Stimulated activated CD4-positive, alpha-beta T cell treated with anti-CD3 and anti-CD28 coated beads, Interleukin-12 subunit alpha, Interleukin-12 subunit beta, amount 100 ng/mL, for 4 hours (primary cell): ENCODE results near the gene REX1BD.
"Not testable (repeated sequence)": the region's sequence is repeated elsewhere in the genome, so short reads cannot be mapped to it uniquely, and the experiment has no call there.

Experiments used
- DNase-seq: peaks from one replicate; pipeline ENCODE4 v3.0.0-alpha.2; 2020

The REX1BD gene

DNA sequence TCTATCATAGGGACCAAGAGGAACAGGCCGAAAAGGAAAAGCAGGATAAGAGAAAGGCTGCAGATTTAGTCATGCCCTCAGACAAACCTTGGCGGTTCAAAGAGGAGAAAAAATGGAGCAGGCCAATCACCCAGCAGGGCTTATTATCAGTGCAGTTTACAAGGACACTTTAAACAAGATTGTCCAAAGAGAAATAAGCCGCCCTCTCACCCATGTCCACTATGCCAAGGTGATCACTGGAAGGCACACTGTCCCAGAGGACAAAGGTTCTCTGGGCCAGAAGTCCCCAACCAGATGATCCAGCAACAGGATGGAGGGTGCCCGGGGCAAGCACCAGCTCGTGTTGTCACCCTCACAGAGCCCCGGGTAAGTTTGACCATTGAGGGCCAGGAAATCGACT, 8.3 kb upstream of the REX1BD start:
- no peak for DNase-seq

DNA sequence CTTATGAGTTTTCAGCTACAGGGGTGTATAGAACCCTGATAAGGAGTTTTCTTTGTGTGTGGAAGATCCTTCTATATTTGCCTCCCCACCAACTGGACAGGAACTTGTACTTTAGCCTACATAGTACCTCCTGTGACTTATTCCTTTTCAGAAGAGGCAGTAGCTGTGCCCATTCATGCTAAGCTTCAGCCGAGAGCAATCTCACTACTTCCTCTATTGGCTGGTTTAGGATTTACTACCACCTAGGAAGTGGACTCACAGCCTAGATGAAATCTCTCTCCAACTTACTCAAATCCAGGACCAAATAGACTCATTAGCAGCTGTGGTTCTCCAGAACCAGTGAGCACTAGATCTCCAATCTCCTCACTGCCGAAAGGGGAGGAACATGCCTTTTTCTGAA, 2.3 kb upstream of the REX1BD start:
- DNase-seq, result no peak

- no peak for DNase-seq
Observed at GRCh38 chr19:18587561-18587960, 1.0 kb upstream of the REX1BD start.

DNA sequence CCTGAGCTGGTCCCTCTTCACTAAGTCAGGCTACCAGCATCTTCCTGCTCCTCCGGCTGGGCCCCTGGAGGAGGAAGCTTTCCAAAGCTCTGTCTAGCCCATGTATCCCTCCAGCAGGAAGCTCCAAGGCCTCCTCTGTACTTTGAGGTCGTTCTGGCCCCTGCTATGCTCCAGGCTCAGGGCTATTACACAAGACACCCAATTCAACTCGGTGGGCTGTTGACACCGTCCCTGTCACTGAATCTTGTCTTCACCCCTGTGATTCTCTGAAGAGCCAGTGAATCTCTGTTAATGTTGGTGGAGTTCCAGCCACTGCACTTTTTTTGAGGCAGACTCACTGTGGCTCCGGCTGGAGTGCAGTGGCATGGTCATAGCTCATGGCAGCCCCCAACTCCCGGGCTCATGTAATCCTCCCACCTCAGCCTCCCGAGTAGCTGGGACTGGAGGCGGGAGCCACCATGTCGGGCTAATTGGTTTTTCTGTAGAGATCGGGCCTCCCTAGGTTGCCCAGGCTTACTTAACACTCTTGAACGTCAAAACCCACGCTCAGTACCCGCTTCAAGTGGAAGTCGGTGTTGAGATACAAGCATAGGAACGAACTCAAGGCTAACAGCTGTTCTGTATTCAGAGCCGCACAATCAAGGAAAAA, 512 bp upstream of the REX1BD start:
- no peak for DNase-seq

DNA sequence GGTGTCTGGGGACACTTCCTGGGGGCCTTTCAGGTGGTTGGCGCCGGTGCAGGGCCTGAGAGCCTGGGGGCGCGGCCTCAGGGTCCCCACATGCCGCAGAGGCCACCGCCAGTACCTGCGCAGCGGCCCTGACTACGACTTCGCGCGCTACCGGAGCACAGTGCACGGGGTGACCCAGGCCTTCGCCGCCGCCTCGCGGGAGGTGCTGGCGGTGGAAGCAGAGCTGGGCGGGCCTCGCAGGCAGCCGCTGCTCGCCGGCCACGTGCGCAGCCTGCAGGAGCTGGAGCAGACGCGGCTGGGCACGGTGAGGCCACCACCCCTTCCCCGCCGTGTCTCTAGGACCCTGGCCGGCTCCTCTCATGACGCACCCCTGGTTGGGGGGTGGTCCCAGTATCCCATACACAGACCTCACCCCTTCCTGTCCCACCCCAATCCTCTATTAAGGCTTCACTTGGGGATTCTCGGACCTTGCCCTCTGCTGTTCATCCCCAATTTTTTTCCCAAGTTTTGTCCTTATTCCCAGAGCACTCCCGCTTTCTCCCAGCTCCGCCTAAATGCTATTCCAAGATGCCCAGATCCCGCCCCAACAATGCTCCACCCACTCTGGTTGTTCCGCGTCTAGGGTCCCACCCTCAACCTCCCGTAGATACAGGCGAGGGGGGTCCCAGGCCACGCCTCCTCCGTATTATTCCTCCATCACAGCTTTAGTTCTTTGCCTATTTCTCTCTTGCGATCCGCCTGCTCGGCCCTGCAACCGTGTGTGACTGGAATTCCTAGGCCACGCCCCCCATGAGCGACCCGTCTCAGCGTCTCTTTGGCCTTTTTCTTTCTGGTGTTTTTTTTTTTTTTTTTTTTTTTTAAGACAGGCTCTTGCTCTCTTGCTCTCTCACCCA, 1.0 kb downstream of the REX1BD start:
- DNase-seq, result no peak

- DNase-seq, result no peak
Observed at GRCh38 chr19:18590273-18591272, 2.0 kb downstream of the REX1BD start.

DNA sequence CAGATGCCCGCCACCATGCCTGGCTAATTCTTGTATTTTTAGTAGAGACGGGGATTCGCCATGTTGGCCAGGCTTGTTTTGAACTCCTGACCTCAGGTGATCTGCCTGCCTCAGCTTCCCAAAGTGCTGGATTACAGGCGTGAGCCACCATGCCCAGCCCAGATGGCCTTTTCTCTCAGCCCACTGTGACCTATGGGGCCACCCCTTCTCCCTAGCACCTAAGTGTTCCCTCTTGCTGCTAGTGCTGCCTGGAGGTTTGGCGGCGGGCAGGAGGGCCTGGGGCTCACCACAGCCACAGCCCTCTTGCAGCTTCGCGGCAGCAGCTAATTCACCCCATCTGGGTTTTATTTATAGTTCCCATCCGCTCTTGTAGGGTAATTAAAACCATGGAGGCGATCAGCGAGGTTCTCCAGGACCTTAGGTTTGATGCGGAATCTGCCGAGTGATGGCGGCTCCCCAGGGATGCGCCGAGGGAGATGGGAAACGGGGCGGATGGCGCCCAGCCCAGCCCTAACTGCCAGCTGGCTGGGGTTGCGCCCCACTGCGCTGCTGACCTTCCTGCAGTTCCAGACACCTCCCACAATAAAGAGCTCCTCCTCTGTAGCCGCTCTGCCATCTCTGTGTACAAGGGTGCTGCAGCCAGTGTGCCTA, 3.3 kb downstream of the REX1BD start:
- DNase-seq, result no peak

- DNase-seq, result not testable (repeated sequence)
Observed at GRCh38 chr19:18592732-18593131, 4.1 kb downstream of the REX1BD start.

GRCh38 chr19:18593367-18594095, 4.9 kb downstream of the REX1BD start:
- DNase-seq, result no peak

GRCh38 chr19:18594096-18594823, 5.7 kb downstream of the REX1BD start:
- DNase-seq, result peak; percentile 75

- no peak for DNase-seq
Observed at GRCh38 chr19:18594824-18595373, 6.3 kb downstream of the REX1BD start.

DNA sequence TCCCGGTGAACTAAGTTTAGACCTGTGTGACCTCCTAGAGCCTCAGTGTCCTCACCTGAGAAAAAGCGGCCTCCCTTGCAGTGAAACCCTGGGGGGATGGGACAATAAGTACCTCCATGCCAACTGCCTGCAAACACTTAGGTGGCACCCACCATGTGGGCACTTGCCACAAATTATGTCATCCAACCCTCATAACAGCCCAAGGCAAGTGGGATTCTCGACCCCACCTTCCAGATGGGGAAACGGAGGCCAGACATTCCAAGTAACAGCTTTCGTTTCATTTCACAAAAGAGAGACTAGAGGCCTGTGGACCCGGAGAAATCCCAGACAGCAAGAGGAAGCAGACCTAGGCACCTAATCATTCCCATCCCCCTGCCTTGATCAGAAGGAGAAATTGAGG, 6.9 kb downstream of the REX1BD start:
- DNase-seq, result no peak

GRCh38 chr19:18596752-18597157, 8.2 kb downstream of the REX1BD start:
- DNase-seq, result no peak

GRCh38 chr19:18597809-18598660, 9.4 kb downstream of the REX1BD start:
- no peak for DNase-seq

DNA sequence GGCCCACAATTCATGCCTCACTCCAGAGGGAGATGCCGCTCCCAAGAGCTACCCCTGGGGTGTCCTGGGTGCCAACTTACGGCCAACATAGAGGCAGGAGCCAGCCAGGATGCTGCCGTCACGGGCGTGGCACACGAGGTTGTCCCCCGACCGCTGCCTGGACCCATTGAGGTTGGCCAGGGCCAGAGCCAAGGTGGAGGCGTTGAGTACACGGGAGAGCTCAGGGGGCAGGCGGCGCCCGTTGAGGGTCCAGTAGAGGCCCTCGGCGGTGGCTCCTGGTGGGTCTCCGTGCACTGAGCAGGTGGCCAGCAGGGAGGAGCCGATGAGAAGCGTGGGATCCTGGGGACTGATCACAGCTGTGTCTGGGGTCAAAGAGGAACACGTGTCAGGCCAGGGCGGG, 10.9 kb downstream of the REX1BD start:
- no peak for DNase-seq

- not testable (repeated sequence) for DNase-seq
Observed at GRCh38 chr19:18600692-18601397, 12.2 kb downstream of the REX1BD start.

GRCh38 chr19:18601875-18602274, 13.3 kb downstream of the REX1BD start:
- DNase-seq, result no peak

DNA sequence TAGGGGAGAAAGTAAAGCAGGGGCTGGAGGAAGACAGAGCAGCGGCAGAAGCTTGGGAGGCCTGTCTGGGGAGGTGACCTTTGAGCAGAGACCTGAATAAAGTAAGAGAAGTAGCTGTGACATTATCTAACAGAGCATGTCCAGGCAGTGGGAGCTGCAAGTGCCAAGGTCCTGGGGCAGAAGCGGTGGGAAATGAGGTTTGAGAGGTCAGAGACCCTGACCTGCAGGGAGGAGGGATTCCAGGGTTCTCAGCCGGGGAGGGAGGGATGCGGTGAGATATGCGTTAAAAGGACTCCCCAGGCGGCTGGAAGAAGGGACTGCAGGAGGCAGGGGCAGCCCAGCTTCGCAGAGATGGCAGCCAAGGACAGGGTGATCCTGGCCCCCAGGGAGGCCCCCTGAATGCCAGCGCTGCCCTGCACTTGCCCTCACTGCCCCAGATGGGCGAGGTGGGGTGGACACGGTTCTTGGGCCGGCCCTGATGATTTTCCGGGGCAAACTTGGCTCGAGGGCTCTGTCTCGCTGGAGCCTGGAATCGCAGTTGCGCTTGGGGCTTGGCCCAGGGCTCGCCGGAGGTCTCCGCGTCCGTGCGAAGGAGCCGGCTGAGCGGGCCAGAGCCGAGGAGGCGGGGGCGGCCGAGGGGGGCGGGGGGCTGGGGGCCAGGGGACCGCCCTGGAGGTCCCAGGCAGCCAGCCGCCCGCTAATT, 14.8 kb downstream of the REX1BD start:
- no peak for DNase-seq
